GM10847 (cell line): ENCODE data around the gene FAM168B.

Experiments
- POLR2A ChIP-seq: IDR thresholded peaks from 2 replicates; pipeline ENCODE4 v1.6.1; 2011; ENCODE audit not compliant: insufficient read length; ENCODE audit errors: extremely low read depth

FAM168B gene

GRCh38 chr2:131093006-131093695, at the start of gene FAM168B:
Gene FAM168B, minus strand, starts transcription at chr2:131093460. Its CDS starts 10,814 bp downstream, at chr2:131082646.
- TF ChIP-seq POLR2A = peak; percentile 90

- TF ChIP-seq POLR2A = no peak
These were observed 49.6 kb upstream of the FAM168B start for GRCh38 chr2:131142849-131143248.

GRCh38 chr2:131140581-131140980, 47.3 kb upstream of the FAM168B start:
- no peak for TF ChIP-seq POLR2A

- no peak for TF ChIP-seq POLR2A
These were observed 39.5 kb upstream of the FAM168B start for GRCh38 chr2:131132729-131133128.

- no peak for TF ChIP-seq POLR2A
These were observed 37.0 kb upstream of the FAM168B start for GRCh38 chr2:131130298-131130596.

GRCh38 chr2:131127981-131128380, 34.7 kb upstream of the FAM168B start:
- TF ChIP-seq POLR2A = no peak

GRCh38 chr2:131127076-131127475, 33.8 kb upstream of the FAM168B start:
- TF ChIP-seq POLR2A = no peak

- TF ChIP-seq POLR2A = no peak
These were observed 33.2 kb upstream of the FAM168B start for GRCh38 chr2:131126436-131126835.

- TF ChIP-seq POLR2A = no peak
These were observed 32.0 kb upstream of the FAM168B start for GRCh38 chr2:131125195-131125757.

- TF ChIP-seq POLR2A = no peak
These were observed 29.9 kb upstream of the FAM168B start for GRCh38 chr2:131123192-131123591.

- TF ChIP-seq POLR2A = no peak
These were observed 29.2 kb upstream of the FAM168B start for GRCh38 chr2:131122496-131122895.

- TF ChIP-seq POLR2A = no peak
These were observed 28.2 kb upstream of the FAM168B start for GRCh38 chr2:131121464-131121863.

GRCh38 chr2:131120815-131121317, 27.6 kb upstream of the FAM168B start:
- no peak for TF ChIP-seq POLR2A

GRCh38 chr2:131115752-131116151, 22.5 kb upstream of the FAM168B start:
- no peak for TF ChIP-seq POLR2A

GRCh38 chr2:131113566-131114227, 20.4 kb upstream of the FAM168B start:
- TF ChIP-seq POLR2A = no peak

- TF ChIP-seq POLR2A = no peak
These were observed 19.3 kb upstream of the FAM168B start for GRCh38 chr2:131112529-131112928.
